H1 (cell line): ENCODE measurements around the gene COPS7A. TPM values are rescaled to one million over a fixed set of nuclear protein-coding genes. Genes with fewer than 3 reads are reported as not detected.

ENCODE experiments used
- CEBPB ChIP-seq: IDR thresholded peaks from 2 replicates; pipeline ENCODE4 v1.6.1; 2012; ENCODE audit warnings: low read depth, low read length
- CTBP2 ChIP-seq: IDR thresholded peaks from 2 replicates; pipeline ENCODE4 v1.7.0; 2011; ENCODE audit warnings: borderline replicate concordance, mild to moderate bottlenecking, moderate library complexity, mixed read lengths, low read length; ENCODE audit not compliant: insufficient read depth, insufficient read length
- POLR2A ChIP-seq, 2 experiments: IDR thresholded peaks; 1 replicate in 1 of 2; 2 replicates in 1 of 2; pipeline ENCODE4 v1.6.1; 2011; ENCODE audit warnings: low read depth in 2 of 2, low read length in 2 of 2, mild to moderate bottlenecking in 2 of 2; ENCODE audit errors: control extremely low read depth in 1 of 2
- USF2 ChIP-seq: IDR thresholded peaks from 2 replicates; pipeline ENCODE4 v1.6.1; 2011; ENCODE audit warnings: low read length, improper control_type of control experiment
- polyA plus RNA-seq, 7 experiments: library from polyadenylated mRNA; depleted of rRNA in 3 of 7; stranded (reverse) in 5 of 7; unstranded in 2 of 7; fragments of >200 nt in 5 of 7; fragments of 200-250 nt in 2 of 7; gene quantifications; 1 replicate in 5 of 7; 2 replicates in 1 of 7; 4 replicates in 1 of 7; pipeline versions ENCODE4 v1.2.1 to v1.2.3, GENCODE V29; 2011 to 2013; ENCODE audit warnings: missing spikeins in 2 of 7, mixed read lengths in 2 of 7
- total RNA-seq: library from RNA; stranded (reverse); fragmentation: NEBNext Ultra II Directional; extraction: Animal tissue kit (Norgen Biotek cat#: 25700); gene quantifications from 2 replicates; pipeline ENCODE4 v1.2.1, GENCODE V29; 2021

The COPS7A gene
- total and polyA plus RNA-seq, 2 of the 8 experiments (the other 6 are each of a cell fraction or from before 2014, with no cell fraction given) = 44.5 to 95.9 TPM

- TF ChIP-seq CTBP2 (no peak), USF2 (no peak), POLR2A (IDR thresholded peaks at IDR 0.05; ENCODE audit: control extremely low read depth in 1 of 2, low read depth in 2 of 2, low read length in 2 of 2) (no peak), CEBPB (no peak)
These were observed 24.9 kb downstream of the COPS7A start (continued) for GRCh38 chr12:6748761-6749160.
